Measurements from ENCODE around the gene MRAP2. TPM values are rescaled to one million over a fixed set of nuclear protein-coding genes. Genes with fewer than 3 reads are reported as not detected.
"Not testable (repeated sequence)": the region's sequence is repeated elsewhere in the genome, so short reads cannot be mapped to it uniquely, and the experiment has no call there.

MRAP2 gene
- total and polyA plus RNA-seq, 5 experiments from 2014 or later: not detected

- peaks cover 0 to 2% (median 0%) of the 10 kb centered on the region in 4 donors for H3K4me1 Mint-ChIP-seq
- POLR2A ChIA-PET: no interaction called here
Observed at GRCh38 chr6:84089552-84089951, 56.0 kb downstream of the MRAP2 start.

GRCh38 chr6:84093441-84094435 is 60.2 kb downstream of the MRAP2 start:
- H3K4me3 Mint-ChIP-seq: no peak overlapping the region
- no peaks in the 10 kb centered on the region for H3K36me3 Mint-ChIP-seq
- DNase-seq (no peak), ATAC-seq (no peak)
- POLR2A ChIA-PET: no interaction called here
- H3K4me1 Mint-ChIP-seq: no peaks in the 10 kb centered on the region
- peaks cover 0 to 14% (median 9%) of the 10 kb centered on the region in 5 donors for H3K27me3 Mint-ChIP-seq
- peaks cover 0 to 3% (median 0%) of the 10 kb centered on the region in 9 donors for H3K9me3 Mint-ChIP-seq
- H3K27ac Mint-ChIP-seq: no peak overlapping the region

More at GRCh38 chr6:84089552-84089951, 56.0 kb downstream of the MRAP2 start:
- Mint-ChIP-seq H3K27ac (no peak overlapping the region), H3K27me3 (peaks cover 1 to 18% (median 7%) of the 10 kb centered on the region in 5 donors), H3K36me3 (no peaks in the 10 kb centered on the region), H3K4me3 (no peak overlapping the region), H3K9me3 (peaks cover 0 to 3% (median 0%) of the 10 kb centered on the region in 9 donors)
- DNase-seq (no peak), ATAC-seq (no peak)

GRCh38 chr6:84095156-84095555 is 61.6 kb downstream of the MRAP2 start:
- H3K9me3 Mint-ChIP-seq: peaks cover 0 to 3% (median 0%) of the 10 kb centered on the region in 9 donors
- DNase-seq (no peak), ATAC-seq (no peak)
- no peak overlapping the region for H3K4me3 Mint-ChIP-seq
- no peak overlapping the region for H3K27ac Mint-ChIP-seq
- H3K4me1 Mint-ChIP-seq: no peaks in the 10 kb centered on the region
- H3K27me3 Mint-ChIP-seq: peaks cover 0 to 21% (median 7%) of the 10 kb centered on the region in 5 donors
- H3K36me3 Mint-ChIP-seq: no peaks in the 10 kb centered on the region
- POLR2A ChIA-PET: no interaction called here

GRCh38 chr6:84103029-84103428 is 69.5 kb downstream of the MRAP2 start:
- no peak for DNase-seq
- Mint-ChIP-seq H3K4me3 (no peak overlapping the region), H3K4me1 (no peaks in the 10 kb centered on the region), H3K27ac (no peak overlapping the region), H3K9me3 (peaks cover 0 to 6% (median 0%) of the 10 kb centered on the region in 9 donors), H3K36me3 (peaks cover 0 to 5% (median 0%) of the 10 kb centered on the region in 3 donors), H3K27me3 (peaks cover 9 to 38% (median 19%) of the 10 kb centered on the region in 5 donors)
- POLR2A ChIA-PET: no interaction called here
- ATAC-seq: no peak

GRCh38 chr6:84105215-84105924 is 71.8 kb downstream of the MRAP2 start:
- DNase-seq, ATAC-seq, H3K36me3 Mint-ChIP-seq, H3K4me1 Mint-ChIP-seq, H3K4me3 Mint-ChIP-seq, H3K27ac Mint-ChIP-seq, POLR2A ChIA-PET: not testable (repeated sequence)
- peaks cover 9 to 29% (median 21%) of the 10 kb centered on the region in 5 donors for H3K27me3 Mint-ChIP-seq
- peaks cover 0 to 16% (median 3%) of the 10 kb centered on the region in 9 donors for H3K9me3 Mint-ChIP-seq

- H3K4me1 Mint-ChIP-seq: no peaks in the 10 kb centered on the region
- peaks cover 0 to 5% (median 0%) of the 10 kb centered on the region in 3 donors for H3K36me3 Mint-ChIP-seq
- no peak overlapping the region for H3K27ac Mint-ChIP-seq
- peaks cover 0 to 18% (median 3%) of the 10 kb centered on the region in 9 donors for H3K9me3 Mint-ChIP-seq
- POLR2A ChIA-PET: no interaction called here
- H3K27me3 Mint-ChIP-seq: peaks cover 7 to 22% (median 11%) of the 10 kb centered on the region in 5 donors
- ATAC-seq (no peak), DNase-seq (no peak)
- H3K4me3 Mint-ChIP-seq: no peak overlapping the region
Observed at GRCh38 chr6:84107495-84107894, 73.9 kb downstream of the MRAP2 start.

GRCh38 chr6:84111351-84111750 is 77.8 kb downstream of the MRAP2 start:
- ATAC-seq, DNase-seq, H3K4me3 Mint-ChIP-seq, H3K4me1 Mint-ChIP-seq, POLR2A ChIA-PET, H3K27ac Mint-ChIP-seq: not testable (repeated sequence)
- H3K9me3 Mint-ChIP-seq: peaks cover 0 to 45% (median 14%) of the 10 kb centered on the region in 9 donors
- peaks cover 0 to 13% (median 0%) of the 10 kb centered on the region in 3 donors for H3K36me3 Mint-ChIP-seq
- H3K27me3 Mint-ChIP-seq: peaks cover 5 to 41% (median 12%) of the 10 kb centered on the region in 5 donors

GRCh38 chr6:84114933-84115594 is 81.5 kb downstream of the MRAP2 start:
- POLR2A ChIA-PET, ATAC-seq, H3K4me1 Mint-ChIP-seq, DNase-seq, H3K27ac Mint-ChIP-seq, H3K4me3 Mint-ChIP-seq: not testable (repeated sequence)
- peaks cover 0 to 47% (median 19%) of the 10 kb centered on the region in 9 donors for H3K9me3 Mint-ChIP-seq
- peaks cover 4 to 41% (median 12%) of the 10 kb centered on the region in 5 donors for H3K27me3 Mint-ChIP-seq
- H3K36me3 Mint-ChIP-seq: peaks cover 0 to 19% (median 0%) of the 10 kb centered on the region in 3 donors

GRCh38 chr6:84118191-84118590 is 84.6 kb downstream of the MRAP2 start:
- no peak overlapping the region for H3K4me3 Mint-ChIP-seq
- H3K9me3 Mint-ChIP-seq: peaks cover 0 to 37% (median 16%) of the 10 kb centered on the region in 9 donors
- no peak for ATAC-seq
- POLR2A ChIA-PET: no interaction called here
- DNase-seq: no peak
- peaks cover 4 to 24% (median 9%) of the 10 kb centered on the region in 5 donors for H3K27me3 Mint-ChIP-seq
- H3K27ac Mint-ChIP-seq: no peak overlapping the region
- no peaks in the 10 kb centered on the region for H3K4me1 Mint-ChIP-seq
- H3K36me3 Mint-ChIP-seq: peaks cover 14 to 29% (median 18%) of the 10 kb centered on the region in 3 donors

GRCh38 chr6:84119277-84119676 is 85.7 kb downstream of the MRAP2 start:
- no peak overlapping the region for H3K27ac Mint-ChIP-seq
- no peak overlapping the region for H3K4me3 Mint-ChIP-seq
- H3K4me1 Mint-ChIP-seq: no peaks in the 10 kb centered on the region
- H3K27me3 Mint-ChIP-seq: peaks cover 2 to 13% (median 6%) of the 10 kb centered on the region in 5 donors
- ATAC-seq (no peak), DNase-seq (no peak)
- peaks cover 25 to 29% (median 28%) of the 10 kb centered on the region in 3 donors for H3K36me3 Mint-ChIP-seq
- POLR2A ChIA-PET: no interaction called here
- H3K9me3 Mint-ChIP-seq: peaks cover 0 to 31% (median 12%) of the 10 kb centered on the region in 9 donors

- Mint-ChIP-seq H3K27ac (no peak overlapping the region), H3K9me3 (peaks cover 0 to 7% (median 0%) of the 10 kb centered on the region in 9 donors), H3K4me3 (no peak overlapping the region), H3K36me3 (peaks cover 29 to 42% (median 41%) of the 10 kb centered on the region in 3 donors), H3K27me3 (no peaks in the 10 kb centered on the region), H3K4me1 (no peaks in the 10 kb centered on the region)
- DNase-seq: no peak
- POLR2A ChIA-PET: no interaction called here
- ATAC-seq: no peak
Observed at GRCh38 chr6:84123186-84123585, 89.6 kb downstream of the MRAP2 start.

- DNase-seq, ATAC-seq, H3K4me3 Mint-ChIP-seq, POLR2A ChIA-PET, H3K4me1 Mint-ChIP-seq, H3K27me3 Mint-ChIP-seq: not testable (repeated sequence)
- H3K36me3 Mint-ChIP-seq: peaks cover 19 to 37% (median 23%) of the 10 kb centered on the region in 3 donors
- peak overlapping the region in 1 of 10 donors; percentile 42 for H3K27ac Mint-ChIP-seq
- peaks cover 0 to 30% (median 9%) of the 10 kb centered on the region in 9 donors for H3K9me3 Mint-ChIP-seq
Observed at GRCh38 chr6:84129588-84129987, 96.0 kb downstream of the MRAP2 start.
